K562 (cell line): ENCODE results near the gene FKBP2. TPM values are rescaled to one million over a fixed set of nuclear protein-coding genes. Genes with fewer than 3 reads are reported as not detected.
A peak's percentile ranks its signal among the peaks of the same experiment; 100 is the strongest.

Source experiments
- CHCHD3 ChIP-seq: fragments of 250-450 bp; sonication (Bioruptor Pico); IDR thresholded peaks from 2 replicates; pipeline ENCODE4 v2.1.2; 2022; ENCODE audit warnings: mild to moderate bottlenecking
- CTCF ChIP-seq, 3 experiments: IDR thresholded peaks in 2 of 3; conservative IDR thresholded peaks in 1 of 3; 2 replicates each; pipeline ENCODE4 v1.5.1; 2011 to 2012; ENCODE audit warnings: low read length in 3 of 3, mild to moderate bottlenecking in 3 of 3, control low read depth in 2 of 3, improper control_type of control experiment in 1 of 3, inconsistent platforms in 1 of 3, low read depth in 1 of 3, mixed read lengths in 1 of 3, moderate library complexity in 1 of 3; ENCODE audit not compliant: insufficient read depth in 2 of 3
- E4F1 ChIP-seq: fragments of 250-450 bp; sonication (Bioruptor Pico); IDR thresholded peaks from 2 replicates; pipeline ENCODE4 v1.5.0; 2021; ENCODE audit warnings: mild to moderate bottlenecking, borderline replicate concordance
- EHMT2 ChIP-seq: fragments of 450-650 bp; IDR thresholded peaks from 2 replicates; pipeline ENCODE4 v1.6.1; 2018; ENCODE audit warnings: antibody characterized with exemption
- ELF1 ChIP-seq: fragments of 200-800 bp; sonication (Bioruptor generic); IDR thresholded peaks from 2 replicates; pipeline ENCODE4 v1.6.1; 2016; ENCODE audit warnings: missing genetic modification characterization, missing compliant biosample characterization
- GABPA ChIP-seq: fragments of 200-800 bp; sonication (Bioruptor generic); conservative IDR thresholded peaks from 2 replicates; pipeline ENCODE4 v1.6.1; 2016; ENCODE audit warnings: low read depth, missing genetic modification characterization, missing compliant biosample characterization
- HES1 ChIP-seq: fragments of 450-650 bp; IDR thresholded peaks from 2 replicates; pipeline ENCODE4 v1.6.1; 2016; ENCODE audit warnings: low read depth, mild to moderate bottlenecking, moderate library complexity
- HNRNPLL ChIP-seq: fragments of 200-400 bp; formaldehyde crosslinking; IDR thresholded peaks from 2 replicates; pipeline ENCODE4 v1.6.1; 2017; ENCODE audit warnings: low read length, low read depth, mild to moderate bottlenecking; ENCODE audit not compliant: poor library complexity, severe bottlenecking
- MITF ChIP-seq: IDR thresholded peaks from 2 replicates; pipeline ENCODE4 v1.6.1; 2014; ENCODE audit warnings: antibody characterized with exemption
- NFXL1 ChIP-seq: fragments of 450-650 bp; formaldehyde crosslinking; IDR thresholded peaks from 2 replicates; pipeline ENCODE4 v1.4.0; 2021; ENCODE audit warnings: mild to moderate bottlenecking
- NONO ChIP-seq, 2 experiments: fragments of 200-400 bp in 1 of 2; fragments of 450-650 bp in 1 of 2; formaldehyde crosslinking in 1 of 2; IDR thresholded peaks; 2 replicates each; pipeline ENCODE4 v1.6.1; 2017; ENCODE audit warnings: low read depth in 2 of 2, mild to moderate bottlenecking in 2 of 2, moderate library complexity in 2 of 2, low read length in 1 of 2
- RAD21 ChIP-seq, 2 experiments: fragments of 250-450 bp in 1 of 2; fragments of 450-650 bp in 1 of 2; sonication (Bioruptor Pico) in 1 of 2; formaldehyde crosslinking in 1 of 2; IDR thresholded peaks in 1 of 2; conservative IDR thresholded peaks in 1 of 2; 2 replicates each; pipeline versions ENCODE4 v1.4.0 to v1.8.0; 2020 to 2022; ENCODE audit warnings: mild to moderate bottlenecking in 2 of 2, moderate library complexity in 1 of 2
- SFPQ ChIP-seq: fragments of 200-400 bp; formaldehyde crosslinking; IDR thresholded peaks from 2 replicates; pipeline ENCODE4 v1.6.1; 2017; ENCODE audit warnings: mild to moderate bottlenecking, low read depth, low read length, moderate library complexity
- TOE1 ChIP-seq, 2 experiments: fragments of 450-650 bp in 1 of 2; sonication (generic) in 1 of 2; formaldehyde crosslinking in 1 of 2; IDR thresholded peaks; 2 replicates each; pipeline versions ENCODE4 v1.7.1 to v1.8.0; 2016 to 2022; ENCODE audit warnings: borderline replicate concordance in 2 of 2, mild to moderate bottlenecking in 2 of 2, antibody characterized with exemption in 1 of 2, inconsistent platforms in 1 of 2, low read depth in 1 of 2, missing genetic modification reagents in 1 of 2, moderate library complexity in 1 of 2
- polyA plus RNA-seq, 8 experiments: library from polyadenylated mRNA; depleted of rRNA in 4 of 8; stranded (reverse) in 5 of 8; unstranded in 3 of 8; fragments of >200 nt; fragmentation: Nextera tagmentation in 2 of 8; fragmentation: Illumina TruSeq in 1 of 8; extraction: Ambion mirVana in 2 of 8; extraction: Trizol in 1 of 8; gene quantifications; 2 replicates each; pipeline versions ENCODE4 v1.2.1 to v1.2.3, GENCODE V29; 2011 to 2014; ENCODE audit warnings: inconsistent platforms in 1 of 8, missing spikeins in 1 of 8
- total RNA-seq, 7 experiments: library from RNA; depleted of rRNA in 6 of 7; stranded (reverse); fragments of >200 nt in 6 of 7; fragmentation: Illumina TruSeq in 2 of 7; extraction: Trizol in 2 of 7; gene quantifications; 2 replicates each; pipeline versions ENCODE4 v1.2.1 to v1.2.3, GENCODE V29; 2011 to 2021; ENCODE audit warnings: low replicate concordance in 1 of 7

FKBP2 gene
- total and polyA plus RNA-seq, 9 of the 15 experiments (the other 6 are each of a cell fraction or from before 2014, with no cell fraction given), result 3.5 to 151 (median 58.1) TPM

GRCh38 chr11:64225608-64226506 is 15.0 kb upstream of the FKBP2 start, which contains the start of the genes NUDT22 and TRPT1 (continued):
- peak in 1 of 2 experiments; percentile 7; a peak in 2 of 4 replicates for TF ChIP-seq RAD21 (CRISPR knock-in tag; conservative IDR thresholded peaks at IDR 0.05 in 1 of 2, IDR thresholded peaks at IDR 0.05 in 1 of 2)
- TF ChIP-seq NFXL1 (CRISPR knock-in tag), result no peak
- TF ChIP-seq MITF, result no peak
- TF ChIP-seq GABPA (tag), result peak; percentile 92
- no peak for TF ChIP-seq CHCHD3 (CRISPR knock-in tag)
- TF ChIP-seq HNRNPLL, result no peak
- TF ChIP-seq HES1, result no peak
- peak; percentile 89 for TF ChIP-seq ELF1 (tag)
- peak; percentile 19 to 38 (median 30); a peak in 3 of 6 replicates for TF ChIP-seq CTCF (IDR thresholded peaks at IDR 0.05 in 2 of 3, conservative IDR thresholded peaks at IDR 0.05 in 1 of 3; ENCODE audit: insufficient read depth in 2 of 3, low read depth in 1 of 3, low read length in 3 of 3)
- no peak for TF ChIP-seq NONO (IDR thresholded peaks at IDR 0.05; ENCODE audit: low read depth in 2 of 2, low read length in 1 of 2)
- TF ChIP-seq TOE1 (IDR thresholded peaks at IDR 0.05; ENCODE audit: borderline replicate concordance), result no peak
- no peak for TF ChIP-seq TOE1 (CRISPR knock-in tag; IDR thresholded peaks at IDR 0.05; ENCODE audit: borderline replicate concordance, low read depth)
- no peak for TF ChIP-seq E4F1 (CRISPR knock-in tag)
- TF ChIP-seq EHMT2, result no peak
- no peak for TF ChIP-seq SFPQ
